Stimulated activated CD4-positive, alpha-beta T cell treated with anti-CD3 and anti-CD28 coated beads, Interleukin-2, amount 100 ng/mL, for 4 hours (primary cell): Measurements from ENCODE around the gene SOBP.

Source experiments
- DNase-seq: peaks from one replicate; pipeline ENCODE4 v3.0.0-alpha.2; 2020; ENCODE audit warnings: low read depth

SOBP gene

DNA sequence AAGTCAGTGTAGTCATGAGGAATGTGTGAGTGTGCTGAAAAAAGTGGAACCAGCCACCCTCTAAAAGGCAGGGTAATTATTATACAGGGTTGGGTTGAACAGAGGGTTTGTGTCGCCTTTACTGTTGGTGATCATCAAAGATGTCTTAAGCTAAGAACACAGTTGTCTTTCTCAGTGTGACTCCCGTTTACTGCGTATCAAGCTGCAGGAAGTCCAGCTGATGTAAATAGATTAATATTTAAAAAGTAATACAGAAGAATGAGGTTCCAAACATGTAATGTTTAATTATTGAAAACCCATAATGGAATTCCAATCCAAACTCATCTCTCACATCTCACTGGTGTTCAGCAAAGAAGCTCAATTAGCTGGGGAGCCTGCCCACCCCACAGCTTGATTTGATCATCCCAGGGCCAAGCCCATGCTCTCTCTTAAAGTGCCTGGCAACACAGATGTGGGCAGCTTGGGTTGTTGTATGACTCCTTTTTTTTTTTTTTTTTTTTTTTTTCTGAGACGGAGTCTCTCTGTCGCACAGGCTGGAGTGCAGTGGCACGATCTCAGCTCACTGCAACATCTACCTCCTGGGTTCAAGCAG is 127.5 kb downstream of the SOBP start:
- no peak for DNase-seq

DNA sequence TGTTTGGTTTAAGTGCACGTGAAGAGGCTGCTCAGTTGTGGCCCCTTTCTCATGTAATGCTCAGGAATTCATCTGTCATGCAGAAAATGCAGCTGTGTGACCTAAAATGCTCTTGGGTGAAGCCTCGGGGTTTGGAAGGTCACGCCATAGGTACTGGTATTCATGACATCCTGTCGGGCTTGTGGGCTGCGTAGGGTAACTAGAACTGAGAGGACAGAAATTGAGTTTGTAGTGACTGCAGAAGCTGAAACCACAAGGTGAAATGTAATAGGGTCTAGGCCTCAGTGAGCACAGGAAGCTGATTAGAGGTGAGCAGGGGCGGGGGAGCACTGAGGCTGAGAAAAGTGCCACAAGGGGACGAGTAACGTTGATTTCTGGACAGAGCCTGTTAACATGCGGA is 128.8 kb downstream of the SOBP start:
- DNase-seq = no peak

DNA sequence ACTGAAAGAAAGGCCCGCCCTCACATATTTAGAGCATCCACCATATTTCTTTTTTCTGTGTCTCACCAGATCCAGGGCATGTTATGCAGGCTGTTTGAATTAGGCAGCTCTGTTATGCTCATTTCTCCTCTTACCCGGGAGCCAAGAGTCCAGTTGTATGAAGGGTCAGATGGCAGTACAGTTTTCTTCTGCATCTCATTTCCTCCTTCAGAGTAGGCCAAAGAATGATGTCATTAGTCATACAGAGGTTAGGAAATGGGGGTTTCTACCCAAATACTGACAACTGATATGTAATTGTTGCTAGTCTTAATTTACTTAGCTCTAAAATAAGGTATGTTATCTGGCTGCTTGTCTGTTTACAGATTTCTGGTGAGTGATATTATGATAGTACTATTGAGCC is 130.8 kb downstream of the SOBP start:
- DNase-seq = no peak

DNA sequence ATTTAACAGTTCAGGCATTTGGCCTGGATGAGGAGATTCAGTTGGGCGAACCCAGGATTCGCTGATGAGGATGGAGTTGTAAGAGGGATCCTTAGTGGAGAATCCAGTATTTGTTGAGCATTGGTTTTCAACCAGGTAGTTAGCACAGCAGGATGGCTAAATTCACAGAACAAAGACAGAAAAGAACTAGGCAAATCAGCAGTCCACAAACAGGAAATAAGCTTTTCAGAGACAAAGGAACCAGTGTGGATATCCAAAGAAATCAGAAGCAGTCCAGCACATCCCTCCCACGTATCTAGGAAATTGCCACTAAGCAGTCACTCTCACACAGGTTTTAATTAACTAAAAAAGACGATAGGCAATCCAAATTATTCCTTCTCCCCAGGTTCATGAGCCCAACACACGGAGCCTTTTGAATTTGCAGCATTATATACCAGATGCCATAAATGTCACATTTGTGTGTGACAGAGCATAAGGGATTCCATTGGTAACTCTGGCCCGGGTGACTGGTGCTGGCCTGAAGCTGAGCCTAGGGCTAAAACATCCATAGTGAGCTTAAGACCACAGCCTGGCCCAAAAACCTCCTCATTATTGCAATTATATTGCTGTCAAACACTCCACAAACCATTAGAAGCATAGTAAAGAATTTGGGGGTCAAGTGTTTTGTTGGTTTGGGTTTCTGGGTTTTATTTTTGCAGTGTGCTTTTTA is 131.5 kb downstream of the SOBP start:
- DNase-seq = no peak

DNA sequence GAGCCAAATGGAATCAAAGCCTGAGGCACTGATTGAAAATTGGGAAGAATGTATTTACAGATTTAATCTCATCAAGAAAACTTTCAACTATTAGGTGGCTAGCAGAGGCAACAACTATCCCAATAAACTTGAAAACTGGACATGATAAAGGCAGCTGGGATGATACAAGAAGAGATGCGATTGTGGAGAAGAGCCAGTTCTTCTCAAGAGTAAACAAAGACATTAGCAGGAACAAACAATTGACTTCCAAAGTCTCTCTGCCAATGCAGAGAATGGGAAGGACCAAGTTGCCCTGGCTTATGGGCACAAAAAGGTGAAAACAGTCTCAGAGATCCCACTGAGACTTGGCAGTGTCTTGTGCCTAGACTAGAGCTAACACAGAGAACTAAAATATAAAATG is 132.4 kb downstream of the SOBP start:
- DNase-seq = no peak

DNA sequence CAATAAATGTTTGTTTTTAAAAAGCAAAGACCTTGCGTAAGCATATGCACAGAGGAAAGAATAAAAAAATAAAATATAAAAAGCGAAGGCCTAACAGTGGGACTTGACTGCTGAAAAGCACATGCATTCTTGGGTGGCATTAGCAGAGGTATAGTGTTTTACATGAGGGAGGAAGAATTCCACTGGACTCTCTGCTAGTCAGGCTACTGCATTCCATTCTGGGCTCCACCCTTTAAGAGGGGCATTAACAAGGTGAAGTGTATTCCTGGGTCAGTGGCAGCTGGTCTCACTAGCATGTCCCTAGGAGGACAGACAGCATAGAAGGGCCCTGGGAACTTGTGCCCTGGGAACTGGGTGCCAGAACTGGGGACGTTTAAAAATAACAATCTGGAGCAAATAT is 134.1 kb downstream of the SOBP start:
- DNase-seq = no peak

DNA sequence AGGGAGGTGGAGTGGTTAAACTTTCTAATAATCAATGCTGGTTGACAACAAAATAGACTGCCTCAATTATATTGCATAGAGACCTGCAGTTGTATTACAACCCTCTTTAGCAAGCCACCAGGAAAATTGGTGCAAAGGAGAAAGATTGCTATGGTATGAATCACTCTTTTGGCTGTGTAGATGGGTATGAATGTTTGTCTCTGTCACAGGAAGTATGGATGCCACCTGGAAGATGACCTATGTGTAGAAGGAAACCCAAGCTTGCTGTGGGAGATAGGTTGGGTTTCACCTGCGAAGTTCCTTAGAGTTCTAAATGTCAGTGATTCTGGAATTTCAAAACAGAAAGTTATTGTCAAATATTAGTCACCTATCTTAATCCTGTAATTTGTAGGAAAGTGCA is 134.6 kb downstream of the SOBP start:
- no peak for DNase-seq

DNA sequence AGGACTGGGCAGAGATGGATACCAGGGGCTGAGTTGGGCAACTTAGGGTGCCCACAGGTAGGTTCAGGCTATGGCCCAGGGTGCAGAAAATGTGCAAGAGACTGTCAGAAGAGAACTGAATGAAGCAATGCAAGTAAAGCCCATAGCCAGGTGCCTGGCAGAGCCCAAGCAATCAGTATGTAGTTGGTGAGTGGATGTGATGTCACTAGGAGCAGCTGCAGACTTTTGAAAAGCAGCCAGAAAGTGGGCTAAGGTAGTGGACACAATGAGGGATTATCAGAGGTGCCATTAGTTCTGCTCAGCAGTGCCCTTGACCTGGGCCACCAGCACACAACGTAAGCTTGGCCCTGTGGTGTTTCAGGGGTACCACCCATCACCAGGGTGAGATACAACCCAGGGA is 135.3 kb downstream of the SOBP start:
- no peak for DNase-seq

DNA sequence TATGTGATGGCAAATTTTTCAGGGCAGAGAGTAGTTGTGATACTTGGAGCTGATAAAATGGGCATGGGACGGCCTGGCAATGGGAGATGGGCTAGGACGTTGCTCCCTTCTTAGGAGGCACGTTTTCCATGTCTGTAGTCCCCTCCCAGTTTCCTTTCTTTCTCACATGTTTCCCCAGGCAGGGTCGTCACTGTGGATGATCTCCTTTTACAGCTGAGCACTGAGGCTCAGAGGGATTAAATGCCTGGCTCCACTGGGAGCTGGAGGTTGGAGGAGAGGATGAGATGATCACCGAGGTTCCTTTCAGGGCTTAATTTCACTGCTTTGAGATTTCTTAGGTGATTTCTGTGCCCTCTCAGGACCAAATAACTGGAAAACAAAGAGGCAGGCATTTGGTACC is 136.7 kb downstream of the SOBP start:
- DNase-seq = no peak

DNA sequence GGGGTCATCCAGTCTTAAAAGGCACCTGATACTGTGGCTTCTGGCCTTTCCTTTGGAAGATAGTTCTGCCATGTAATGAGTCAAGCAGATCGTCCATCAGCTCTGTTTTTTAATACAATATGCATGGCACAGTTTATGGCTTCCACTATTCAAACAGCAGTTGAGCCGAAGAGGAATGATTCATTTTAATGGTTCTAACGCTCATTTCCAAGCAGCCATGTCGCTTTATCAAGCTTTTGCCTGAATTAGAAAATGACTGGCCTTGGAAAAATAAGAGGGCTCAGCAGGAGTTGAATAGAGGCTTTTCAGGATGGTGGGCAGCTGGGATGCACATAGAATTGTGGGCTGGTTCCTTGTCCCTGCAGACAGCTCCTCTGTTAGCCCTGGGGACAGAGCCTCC is 138.1 kb downstream of the SOBP start:
- DNase-seq = no peak

DNA sequence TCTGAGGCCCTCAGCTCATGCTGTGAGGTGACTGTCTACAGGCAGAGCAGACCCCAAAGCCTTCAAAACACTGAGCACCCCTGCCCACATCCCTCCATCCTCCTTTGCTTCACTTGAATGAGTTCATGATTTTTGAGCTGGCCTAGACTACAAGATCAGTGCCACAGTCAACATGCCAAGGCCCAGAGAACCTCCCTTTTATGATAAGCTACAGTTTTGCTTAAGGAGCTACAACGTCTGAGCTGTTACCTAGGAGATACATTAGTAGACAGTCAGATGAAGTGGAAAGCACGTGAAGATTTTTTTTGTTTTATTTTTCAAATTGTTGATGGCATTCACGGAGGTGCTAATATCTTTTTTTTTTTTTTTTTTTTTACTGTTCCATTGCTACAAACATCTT is 139.0 kb downstream of the SOBP start:
- no peak for DNase-seq

DNA sequence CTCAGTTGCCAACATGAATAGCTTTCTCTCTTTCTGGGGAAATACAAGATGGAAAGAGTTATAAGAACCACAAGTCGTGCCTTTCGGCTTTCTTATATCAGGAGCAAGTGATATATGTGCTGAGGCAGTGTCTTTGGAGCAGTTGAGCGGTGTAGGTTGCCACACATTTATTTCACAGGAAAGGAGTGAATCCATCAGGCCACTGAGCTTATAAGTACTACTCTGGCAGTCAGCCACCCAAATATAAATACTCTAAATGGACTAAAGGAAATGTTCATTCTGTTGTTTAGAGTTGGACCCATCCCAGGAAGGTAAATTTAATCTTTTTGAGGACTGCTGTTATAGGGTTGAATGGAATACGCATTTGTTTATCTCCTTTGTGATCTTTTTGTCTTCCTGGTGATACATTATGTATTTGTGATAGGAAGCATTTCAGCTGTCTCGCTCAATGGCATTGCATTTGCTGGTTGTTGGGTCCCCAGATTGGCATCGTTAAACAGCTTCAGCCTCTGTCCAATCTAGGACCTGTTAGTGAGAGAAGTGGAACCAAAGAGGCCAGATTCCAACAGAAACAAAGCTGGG is 139.7 kb downstream of the SOBP start:
- DNase-seq = no peak

DNA sequence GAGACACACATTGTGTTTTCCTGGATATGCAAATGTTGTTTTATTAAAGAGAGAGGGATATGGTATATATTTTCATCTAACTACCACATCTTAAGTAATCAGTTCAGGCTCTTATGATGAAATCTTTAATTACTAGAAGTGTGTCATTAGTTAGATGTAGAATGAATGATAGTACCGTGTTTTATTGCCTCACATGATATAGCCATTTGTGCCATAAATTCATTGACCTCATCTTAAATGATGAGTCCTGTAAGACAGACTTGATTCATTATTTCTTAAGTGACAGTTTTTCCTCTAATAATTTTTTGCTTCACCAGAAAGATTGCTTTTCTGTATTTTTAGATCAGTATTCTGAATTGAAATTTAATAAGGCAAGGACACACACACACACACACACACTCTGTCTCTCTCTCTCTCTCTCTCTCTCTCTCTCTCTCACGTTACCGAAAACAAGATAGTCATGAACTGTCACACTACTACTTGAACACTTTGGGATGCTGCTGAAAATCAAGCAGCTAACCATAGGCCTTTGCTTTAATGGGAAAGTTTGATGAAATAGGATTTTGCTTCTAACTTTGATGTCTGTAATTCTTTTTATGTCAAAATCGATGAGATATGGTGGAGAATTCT is 140.5 kb downstream of the SOBP start:
- no peak for DNase-seq

DNA sequence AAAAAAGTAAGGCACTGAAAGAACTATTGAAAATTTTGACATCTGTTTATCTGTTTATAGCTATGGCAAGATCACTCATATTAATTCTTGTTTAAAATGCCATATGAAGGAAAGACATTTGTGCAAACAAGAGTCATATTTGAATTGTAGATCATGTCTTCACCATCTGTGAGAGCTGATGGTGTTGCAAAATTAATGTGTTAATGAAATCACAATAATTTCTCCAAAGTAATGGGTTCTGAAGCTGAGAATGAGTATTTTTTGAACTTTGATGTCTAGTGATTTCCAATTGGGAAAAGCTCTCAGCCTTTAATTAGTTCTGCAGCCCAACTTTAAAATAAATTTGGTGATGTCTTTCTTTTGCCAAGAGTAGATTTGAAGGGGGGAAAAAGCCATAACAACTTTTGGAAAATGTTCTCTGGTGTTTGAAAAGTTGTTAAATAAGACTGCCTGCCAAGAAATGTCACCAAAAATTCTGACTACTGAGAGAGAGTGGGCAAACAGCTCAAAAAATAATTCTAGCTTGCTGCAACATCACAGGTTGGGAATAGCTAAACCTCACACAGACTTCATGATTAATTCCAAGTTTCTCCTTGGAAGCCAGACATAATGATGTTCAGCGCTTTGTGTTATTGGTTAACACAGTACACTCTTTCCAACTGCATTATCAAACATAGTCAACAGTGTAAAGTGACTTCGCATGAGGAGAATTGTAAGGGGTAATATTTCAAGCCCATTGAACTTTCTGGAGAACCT is 142.6 kb downstream of the SOBP start:
- no peak for DNase-seq

DNA sequence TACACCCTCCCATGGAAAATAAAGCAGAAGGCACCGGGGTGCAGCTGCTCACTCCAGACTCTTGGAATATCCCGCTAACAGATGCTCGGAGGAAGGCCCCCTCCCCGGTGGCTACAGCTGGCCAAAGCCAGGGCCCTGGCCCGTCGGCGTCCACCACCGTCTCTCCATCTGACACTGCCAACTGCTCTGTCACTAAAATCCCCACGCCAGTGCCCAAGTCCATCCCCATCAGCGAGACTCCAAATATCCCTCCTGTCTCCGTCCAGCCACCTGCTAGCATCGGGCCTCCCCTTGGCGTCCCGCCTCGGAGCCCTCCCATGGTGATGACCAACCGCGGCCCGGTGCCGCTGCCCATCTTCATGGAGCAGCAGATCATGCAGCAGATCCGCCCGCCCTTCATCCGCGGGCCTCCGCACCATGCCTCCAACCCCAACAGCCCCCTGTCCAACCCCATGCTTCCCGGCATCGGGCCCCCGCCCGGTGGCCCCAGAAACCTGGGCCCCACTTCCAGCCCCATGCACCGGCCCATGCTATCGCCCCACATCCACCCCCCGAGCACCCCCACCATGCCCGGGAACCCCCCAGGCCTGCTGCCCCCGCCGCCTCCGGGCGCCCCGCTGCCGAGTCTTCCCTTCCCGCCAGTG is 143.9 kb downstream of the SOBP start:
- DNase-seq = no peak

DNA sequence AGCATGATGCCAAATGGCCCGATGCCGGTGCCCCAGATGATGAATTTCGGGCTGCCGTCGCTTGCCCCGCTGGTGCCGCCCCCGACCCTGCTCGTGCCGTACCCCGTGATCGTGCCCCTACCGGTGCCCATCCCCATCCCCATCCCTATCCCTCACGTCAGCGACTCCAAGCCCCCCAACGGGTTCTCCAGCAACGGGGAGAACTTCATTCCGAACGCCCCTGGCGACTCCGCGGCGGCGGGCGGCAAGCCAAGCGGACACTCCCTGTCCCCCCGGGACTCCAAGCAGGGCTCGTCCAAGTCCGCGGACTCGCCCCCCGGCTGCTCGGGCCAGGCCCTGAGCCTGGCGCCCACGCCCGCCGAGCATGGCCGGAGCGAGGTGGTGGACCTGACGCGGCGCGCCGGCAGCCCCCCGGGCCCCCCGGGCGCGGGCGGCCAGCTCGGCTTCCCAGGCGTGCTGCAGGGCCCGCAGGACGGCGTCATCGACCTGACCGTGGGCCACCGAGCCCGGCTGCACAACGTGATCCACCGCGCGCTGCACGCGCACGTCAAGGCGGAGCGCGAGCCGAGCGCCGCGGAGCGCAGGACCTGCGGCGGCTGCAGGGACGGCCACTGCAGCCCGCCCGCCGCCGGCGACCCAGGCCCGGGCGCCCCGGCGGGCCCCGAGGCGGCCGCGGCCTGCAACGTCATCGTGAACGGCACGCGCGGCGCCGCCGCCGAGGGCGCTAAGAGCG is 144.6 kb downstream of the SOBP start:
- DNase-seq = no peak

DNA sequence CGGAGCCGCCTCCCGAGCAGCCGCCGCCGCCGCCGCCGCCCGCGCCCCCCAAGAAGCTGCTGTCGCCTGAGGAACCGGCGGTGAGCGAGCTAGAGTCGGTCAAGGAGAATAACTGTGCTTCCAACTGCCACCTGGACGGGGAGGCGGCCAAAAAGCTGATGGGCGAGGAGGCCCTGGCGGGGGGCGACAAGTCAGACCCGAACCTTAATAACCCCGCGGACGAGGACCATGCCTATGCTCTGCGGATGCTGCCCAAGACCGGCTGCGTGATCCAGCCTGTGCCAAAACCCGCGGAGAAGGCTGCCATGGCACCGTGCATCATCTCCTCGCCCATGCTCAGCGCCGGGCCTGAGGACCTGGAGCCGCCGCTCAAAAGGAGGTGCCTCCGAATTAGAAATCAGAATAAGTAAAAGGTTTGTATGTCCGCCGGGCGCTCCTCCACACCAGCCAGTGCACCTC is 145.2 kb downstream of the SOBP start:
- no peak for DNase-seq

DNA sequence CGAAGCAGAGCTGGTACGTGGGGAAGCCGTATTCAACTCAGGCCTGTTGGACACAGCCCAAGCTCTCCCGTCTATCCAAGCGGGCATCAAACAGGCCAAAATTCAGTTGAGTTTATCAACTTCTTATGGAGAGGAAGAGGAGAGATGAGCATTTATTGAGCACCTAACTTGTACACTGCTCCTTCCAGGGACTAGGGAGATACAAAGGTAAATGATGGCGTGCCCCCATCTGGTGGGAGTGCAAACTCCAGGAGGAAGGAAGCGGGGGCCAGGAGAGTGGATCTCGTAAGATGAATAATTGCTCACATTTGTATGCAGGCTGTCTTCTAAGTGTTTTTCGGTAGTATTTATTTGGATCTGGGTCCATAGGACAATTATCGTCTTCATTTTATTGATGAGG is 146.6 kb downstream of the SOBP start:
- DNase-seq = no peak

DNA sequence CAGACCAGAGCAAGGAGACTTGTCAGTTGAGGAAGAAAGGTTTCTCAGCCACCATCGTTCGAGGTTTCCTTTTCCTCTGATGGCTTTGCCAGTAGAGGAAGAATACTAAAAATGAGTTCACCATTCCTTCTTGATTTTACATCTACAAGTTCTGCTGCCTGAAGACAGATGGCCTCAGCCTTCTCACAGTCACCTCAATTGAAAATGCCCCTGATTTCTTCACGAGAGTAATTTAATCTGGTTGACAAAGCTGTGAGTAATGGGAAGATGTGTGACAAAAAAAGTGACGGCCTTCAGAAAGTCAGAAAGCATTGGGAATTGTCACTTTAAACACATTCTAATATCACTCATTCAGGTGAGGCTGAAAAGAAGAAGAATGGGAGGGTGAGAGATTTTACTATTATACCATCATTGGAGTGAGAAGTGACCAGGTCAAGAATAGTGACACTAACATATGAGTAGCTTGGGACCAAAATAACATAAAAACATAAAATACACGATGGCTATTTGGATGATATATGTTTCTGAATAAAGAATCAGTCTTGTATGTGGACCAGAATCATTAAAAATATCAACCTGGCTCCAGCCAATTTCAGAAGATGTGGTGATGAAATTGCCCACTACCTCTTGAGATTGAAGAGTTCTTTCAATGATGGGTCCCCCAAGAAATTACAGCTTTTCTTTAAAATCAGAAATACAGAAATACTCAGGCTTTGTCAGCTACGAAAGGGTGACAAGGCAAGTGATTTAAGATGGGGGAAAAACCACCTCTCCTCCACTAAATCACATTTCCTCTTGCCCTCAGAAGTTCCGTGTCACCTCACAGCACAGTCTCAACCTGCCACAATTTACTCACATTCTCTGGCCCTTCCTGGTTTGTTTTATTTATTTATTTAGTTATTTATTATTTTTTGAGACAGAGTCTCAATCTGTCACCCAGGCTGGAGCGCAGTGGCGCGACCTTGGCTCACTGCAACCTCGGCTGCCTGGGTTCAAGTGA is 147.7 kb downstream of the SOBP start:
- DNase-seq = no peak

DNA sequence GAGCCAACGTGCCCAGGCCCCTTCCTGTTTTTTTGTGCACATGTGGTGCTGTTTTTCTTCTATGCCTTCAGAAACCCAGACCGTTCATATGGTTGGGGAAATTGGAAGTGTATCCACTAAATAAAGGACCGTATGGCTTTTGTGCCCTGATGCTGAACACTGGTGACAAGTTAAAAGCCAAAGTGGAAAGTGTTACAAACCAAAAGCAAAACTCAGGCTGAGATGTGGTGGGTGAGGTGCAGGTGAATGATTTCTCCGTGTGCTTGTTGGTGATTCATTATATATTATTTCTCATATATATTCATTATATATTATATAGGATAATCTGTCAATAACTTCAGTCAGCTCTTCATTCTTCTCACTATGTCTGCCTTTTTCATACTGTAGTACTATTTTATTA is 148.6 kb downstream of the SOBP start:
- DNase-seq = no peak
